ENCODE measurements around the gene IFNAR1. TPM values are rescaled to one million over a fixed set of nuclear protein-coding genes. Genes with fewer than 3 reads are reported as not detected.

IFNAR1 gene
- total and polyA plus RNA-seq, 2 of the 8 experiments (the other 6 are each of a cell fraction or from before 2014, with no cell fraction given): 3.1 to 17.1 TPM

DNA sequence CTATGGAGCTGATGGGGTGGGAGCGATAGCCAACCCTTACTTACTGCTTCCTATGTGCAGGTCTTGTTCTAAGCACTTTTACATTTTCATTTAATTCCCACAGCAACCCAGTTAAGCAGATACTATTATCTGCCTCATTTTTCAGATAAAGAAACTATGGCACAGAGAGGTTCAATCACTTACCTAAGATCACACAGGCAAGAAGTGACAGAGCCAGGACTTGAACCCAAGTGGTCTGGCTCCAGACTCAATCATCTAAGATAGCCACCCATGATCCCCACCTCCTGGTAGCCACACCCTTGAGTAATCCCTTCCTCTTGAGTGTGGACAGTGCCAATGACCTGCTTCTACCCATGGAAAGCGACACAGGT, 23.2 kb upstream of the IFNAR1 start (continued):
- no peak for TF ChIP-seq CHD7 (IDR thresholded peaks at IDR 0.05; ENCODE audit: insufficient replicate concordance, low read length)
- no peak for TF ChIP-seq MAFK (IDR thresholded peaks at IDR 0.05; ENCODE audit: low read depth, low read length)
- TF ChIP-seq CHD2 (IDR thresholded peaks at IDR 0.05; ENCODE audit: low read length): no peak
- no peak for TF ChIP-seq POU5F1 (IDR thresholded peaks at IDR 0.05; ENCODE audit: low read depth, low read length)
- no peak for TF ChIP-seq BCL11A (IDR thresholded peaks at IDR 0.05; ENCODE audit: low read depth in 2 of 2, low read length in 2 of 2)
- no peak for TF ChIP-seq TEAD4 (IDR thresholded peaks at IDR 0.05; ENCODE audit: low read depth, low read length)
